CD4-positive, alpha-beta T cell (primary cell): ENCODE measurements around the gene FAM171A2. TPM values are rescaled to one million over a fixed set of nuclear protein-coding genes. Genes with fewer than 3 reads are reported as not detected.

Experiments used
- ATAC-seq: fragments of 200-7000 bp; cut with Tn5 transposase; one replicate; pipeline ENCODE4 v1.10.0; 2022; ENCODE audit warnings: mild to moderate bottlenecking; ENCODE audit not compliant: poor library complexity
- CTCF ChIA-PET: fragments of 350-600 bp; sonication (Branson Sonifier 250); formaldehyde crosslinking; loops from one replicate; lab custom pipeline; 2021; ENCODE audit warnings: antibody characterized with exemption, inconsistent platforms; lab: Charles Lee
- POLR2A ChIA-PET: fragments of 350-600 bp; sonication (Branson Sonifier 250); formaldehyde crosslinking; loops from one replicate; lab custom pipeline; 2021; ENCODE audit warnings: antibody characterized with exemption, inconsistent platforms; lab: Charles Lee
- DNase-seq, 14 experiments: peaks; one replicate each; pipeline ENCODE4 v3.0.0-alpha.2; 2013 to 2020; ENCODE audit warnings: mixed read lengths in 2 of 14
- H3K27ac ChIP-seq, 2 donors: one replicate each; pipeline versions ENCODE4 v1.5.1 to v1.7.0; 2013; ENCODE audit warnings: low read length in 2 of 2, low read depth in 1 of 2, mild to moderate bottlenecking in 1 of 2
- H3K27me3 ChIP-seq, 2 experiments: 1 replicate in 1 of 2; 2 replicates in 1 of 2; pipeline versions ENCODE4 v1.6.1 to v1.7.0; 2013; ENCODE audit warnings: low read length in 2 of 2, control low read depth in 1 of 2, mild to moderate bottlenecking in 1 of 2, moderate library complexity in 1 of 2; ENCODE audit not compliant: insufficient read depth in 2 of 2, control insufficient read depth in 1 of 2
- H3K36me3 ChIP-seq: one replicate; pipeline ENCODE4 v1.6.1; 2013; ENCODE audit warnings: low read length, control low read depth; ENCODE audit not compliant: insufficient read depth
- H3K4me1 ChIP-seq: one replicate; pipeline ENCODE4 v1.6.1; 2013; ENCODE audit warnings: low read length, control low read depth; ENCODE audit not compliant: insufficient read depth
- H3K4me3 ChIP-seq: one replicate; pipeline ENCODE4 v1.5.1; 2013; ENCODE audit warnings: mild to moderate bottlenecking, low read length, moderate library complexity
- H3K9me3 ChIP-seq, 2 experiments: 1 replicate in 1 of 2; 2 replicates in 1 of 2; pipeline versions ENCODE4 v1.6.1 to v1.7.0; 2013; ENCODE audit warnings: low read length in 2 of 2, mild to moderate bottlenecking in 2 of 2, control low read depth in 1 of 2, moderate library complexity in 1 of 2; ENCODE audit not compliant: control insufficient read depth in 1 of 2, insufficient read depth in 1 of 2
- H3K27ac Mint-ChIP-seq: one replicate; pipeline ENCODE4 v1.8.0; 2020; ENCODE audit warnings: mixed read lengths
- H3K27me3 Mint-ChIP-seq: one replicate; pipeline ENCODE4 v1.8.0; 2021; ENCODE audit warnings: mixed read lengths
- H3K36me3 Mint-ChIP-seq: one replicate; pipeline ENCODE4 v1.8.0; 2021; ENCODE audit warnings: low read depth, mixed read lengths
- H3K4me1 Mint-ChIP-seq: one replicate; pipeline ENCODE4 v1.8.0; 2021; ENCODE audit warnings: low read depth, mixed read lengths
- H3K4me3 Mint-ChIP-seq: one replicate; pipeline ENCODE4 v1.8.0; 2020; ENCODE audit warnings: mild to moderate bottlenecking, mixed read lengths
- H3K9me3 Mint-ChIP-seq: one replicate; pipeline ENCODE4 v1.8.0; 2020; ENCODE audit warnings: mixed read lengths
- intact Hi-C, 2 experiments: fragments of 100-400 bp; cut with DNase I in 1 of 2; cut with micrococcal nuclease in 1 of 2; formaldehyde crosslinking; loops; one replicate each; pipeline versions ENCODE4 v1.15.1 to v1.9.0; 2023 to 2025; cut with DNase I, micrococcal nuclease
- total RNA-seq, 174 experiments: library from RNA in 2 of 174; stranded (reverse) in 2 of 174; gene quantifications; one replicate each; pipeline ENCODE4 v1.2.3 and lab custom pipeline; 2021 to 2026
- TF ChIP-seq, protein P1 (sequence below): fragments of 200-600 bp; IDR thresholded peaks from one replicate; pipeline ENCODE4 v1.8.0; 2022; ENCODE audit warnings: antibody characterized with exemption, mild to moderate bottlenecking

Gene FAM171A2
- total RNA-seq, 2 experiments from 2014 or later = 0.08 to 0.19 TPM

DNA sequence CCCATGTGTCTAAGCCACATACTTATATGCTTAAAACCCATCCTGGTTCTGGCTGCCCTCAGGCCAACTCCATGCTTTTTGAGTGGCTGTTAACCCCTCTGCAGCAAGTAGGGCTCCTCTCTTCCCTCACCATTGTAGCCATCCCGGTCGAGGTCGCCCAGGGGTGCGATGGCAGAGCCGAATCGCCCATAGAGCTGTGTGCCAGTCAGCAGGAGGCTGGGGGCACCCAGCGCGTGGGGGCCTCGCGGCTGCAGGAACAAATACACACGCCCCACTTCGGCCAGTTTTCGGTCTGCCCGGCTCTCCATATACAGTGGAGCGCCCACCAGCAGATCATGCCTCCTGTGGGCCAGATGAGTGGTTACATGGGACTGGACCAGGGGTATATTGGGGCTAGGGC lies 19.7 kb upstream of the FAM171A2 start:
- Histone ChIP-seq H3K36me3 (no peaks in the 10 kb centered on the region), H3K4me1 (peaks cover 21% of the 10 kb centered on the region), H3K9me3 (peaks cover 0 to 6% of the 10 kb centered on the region in 2 experiments), H3K4me3 (no peak overlapping the region), H3K27ac (no peak overlapping the region), H3K27me3 (peaks cover 9 to 15% of the 10 kb centered on the region in 2 experiments)
- Mint-ChIP-seq H3K27me3 (peaks cover 30% of the 10 kb centered on the region), H3K9me3 (no peaks in the 10 kb centered on the region), H3K27ac (no peak overlapping the region), H3K4me1 (peaks cover 12% of the 10 kb centered on the region), H3K4me3 (no peak overlapping the region), H3K36me3 (no peaks in the 10 kb centered on the region)
- TF ChIP-seq, protein P1, sequence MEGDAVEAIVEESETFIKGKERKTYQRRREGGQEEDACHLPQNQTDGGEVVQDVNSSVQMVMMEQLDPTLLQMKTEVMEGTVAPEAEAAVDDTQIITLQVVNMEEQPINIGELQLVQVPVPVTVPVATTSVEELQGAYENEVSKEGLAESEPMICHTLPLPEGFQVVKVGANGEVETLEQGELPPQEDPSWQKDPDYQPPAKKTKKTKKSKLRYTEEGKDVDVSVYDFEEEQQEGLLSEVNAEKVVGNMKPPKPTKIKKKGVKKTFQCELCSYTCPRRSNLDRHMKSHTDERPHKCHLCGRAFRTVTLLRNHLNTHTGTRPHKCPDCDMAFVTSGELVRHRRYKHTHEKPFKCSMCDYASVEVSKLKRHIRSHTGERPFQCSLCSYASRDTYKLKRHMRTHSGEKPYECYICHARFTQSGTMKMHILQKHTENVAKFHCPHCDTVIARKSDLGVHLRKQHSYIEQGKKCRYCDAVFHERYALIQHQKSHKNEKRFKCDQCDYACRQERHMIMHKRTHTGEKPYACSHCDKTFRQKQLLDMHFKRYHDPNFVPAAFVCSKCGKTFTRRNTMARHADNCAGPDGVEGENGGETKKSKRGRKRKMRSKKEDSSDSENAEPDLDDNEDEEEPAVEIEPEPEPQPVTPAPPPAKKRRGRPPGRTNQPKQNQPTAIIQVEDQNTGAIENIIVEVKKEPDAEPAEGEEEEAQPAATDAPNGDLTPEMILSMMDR = no peak
- DNase-seq (no peak), ATAC-seq (no peak)
- POLR2A ChIA-PET = no interaction called here
- CTCF ChIA-PET = no interaction called here
- intact Hi-C loops = no loop called here

DNA sequence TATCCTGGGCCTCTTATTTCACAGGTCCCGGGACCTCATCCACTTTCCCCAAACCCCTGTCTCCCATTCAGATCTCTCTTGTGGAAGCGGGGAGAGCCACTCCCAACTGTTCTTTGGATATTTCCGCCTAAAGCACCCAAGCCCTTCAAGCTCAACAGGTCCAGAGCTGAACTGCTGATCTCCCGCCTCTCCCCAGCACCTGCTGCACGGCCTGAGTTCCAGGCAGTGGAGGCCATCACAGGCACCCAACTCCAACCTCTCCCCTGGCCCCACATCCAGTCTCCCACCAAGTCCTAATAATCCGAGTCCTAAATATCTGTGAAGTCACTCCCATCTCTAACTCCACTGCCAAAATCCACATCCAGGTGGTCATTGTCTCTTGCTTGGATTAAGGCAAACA lies 19.3 kb upstream of the FAM171A2 start:
- Mint-ChIP-seq H3K4me3 (no peak overlapping the region), H3K36me3 (no peaks in the 10 kb centered on the region), H3K9me3 (no peaks in the 10 kb centered on the region), H3K27me3 (peaks cover 29% of the 10 kb centered on the region), H3K4me1 (peaks cover 12% of the 10 kb centered on the region), H3K27ac (no peak overlapping the region)
- DNase-seq (no peak), ATAC-seq (no peak)
- ChIA-PET CTCF (no interaction called here), POLR2A (no interaction called here)
- Histone ChIP-seq H3K27ac (no peak overlapping the region), H3K9me3 (peaks cover 0 to 6% of the 10 kb centered on the region in 2 experiments), H3K4me1 (peaks cover 21% of the 10 kb centered on the region), H3K27me3 (peaks cover 9 to 15% of the 10 kb centered on the region in 2 experiments), H3K36me3 (no peaks in the 10 kb centered on the region), H3K4me3 (no peak overlapping the region)
- intact Hi-C loops = no loop called here
- TF ChIP-seq, protein P1 = no peak

DNA sequence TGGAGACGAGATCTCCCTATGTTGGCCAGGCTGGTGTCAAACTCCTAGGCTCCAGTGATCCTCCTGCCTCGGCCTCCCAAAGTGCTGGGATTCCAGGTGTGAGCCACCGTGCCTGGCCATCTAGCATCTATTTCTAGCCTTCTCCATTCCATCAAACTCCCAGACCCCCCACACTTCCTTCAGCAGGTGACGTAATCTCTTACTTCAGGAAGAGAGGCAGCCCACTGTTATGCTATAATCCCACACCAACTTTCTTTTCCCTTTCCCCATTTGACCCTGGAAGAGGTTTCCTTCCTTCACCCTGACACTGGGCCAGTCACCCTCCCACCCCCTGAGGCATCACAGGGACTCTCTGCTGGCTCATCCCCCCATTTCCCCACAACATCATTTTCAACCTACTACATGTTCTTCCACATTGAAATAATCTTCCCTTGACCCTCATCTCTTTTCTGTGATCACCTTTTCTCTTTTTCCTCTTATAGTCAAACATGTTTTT lies 18.2 kb upstream of the FAM171A2 start:
- TF ChIP-seq, protein P1 = no peak
- Histone ChIP-seq H3K27ac (no peak overlapping the region), H3K9me3 (peaks cover 0 to 6% of the 10 kb centered on the region in 2 experiments), H3K4me3 (no peak overlapping the region), H3K36me3 (no peaks in the 10 kb centered on the region), H3K4me1 (peaks cover 21% of the 10 kb centered on the region), H3K27me3 (peaks cover 9 to 15% of the 10 kb centered on the region in 2 experiments)
- Mint-ChIP-seq H3K4me1 (peaks cover 12% of the 10 kb centered on the region), H3K9me3 (no peaks in the 10 kb centered on the region), H3K4me3 (no peak overlapping the region), H3K27me3 (peaks cover 35% of the 10 kb centered on the region), H3K27ac (no peak overlapping the region), H3K36me3 (no peaks in the 10 kb centered on the region)
- ATAC-seq (no peak), DNase-seq (no peak)
- ChIA-PET CTCF (no interaction called here), POLR2A (no interaction called here)
- intact Hi-C loops = no loop called here
